OCI-LY1 (cell line): ENCODE results near the gene TEDC1.

ENCODE experiments used
- H2AFZ ChIP-seq: fragments of 200-600 bp; sonication (generic), shearing (Covaris generic); 2 replicates; pipeline ENCODE4 v1.6.0; 2014; ENCODE audit warnings: antibody characterized with exemption, mild to moderate bottlenecking, low read length
- H3F3A ChIP-seq: fragments of 200-600 bp; sonication (generic), shearing (Covaris generic); 2 replicates; pipeline ENCODE4 v1.6.0; 2014; ENCODE audit warnings: mild to moderate bottlenecking, antibody characterized with exemption, low read length, moderate library complexity; ENCODE audit not compliant: insufficient read depth
- H3K27ac ChIP-seq: fragments of 200-600 bp; sonication (generic); 2 replicates; pipeline ENCODE4 v1.5.1; 2014; ENCODE audit warnings: low read length, mixed run types, mild to moderate bottlenecking, low read depth; ENCODE audit not compliant: poor library complexity, severe bottlenecking
- H3K27me3 ChIP-seq: fragments of 200-600 bp; sonication (generic); 2 replicates; pipeline ENCODE4 v1.6.0; 2014; ENCODE audit warnings: antibody characterized with exemption, mild to moderate bottlenecking, low read length, moderate library complexity; ENCODE audit not compliant: insufficient read depth
- H3K36me3 ChIP-seq: fragments of 200-600 bp; sonication (generic); 2 replicates; pipeline ENCODE4 v1.6.1; 2014; ENCODE audit warnings: mild to moderate bottlenecking, antibody characterized with exemption, low read length, moderate library complexity, mixed read lengths; ENCODE audit not compliant: insufficient read depth
- H3K4me1 ChIP-seq: fragments of 200-600 bp; sonication (generic); 2 replicates; pipeline ENCODE4 v1.5.1; 2014; ENCODE audit warnings: mild to moderate bottlenecking, low read length, moderate library complexity; ENCODE audit not compliant: insufficient read depth, severe bottlenecking
- H3K4me2 ChIP-seq: fragments of 200-600 bp; sonication (generic), shearing (Covaris generic); 2 replicates; pipeline ENCODE4 v1.6.1; 2014; ENCODE audit warnings: low read length
- H3K4me3 ChIP-seq: fragments of 200-600 bp; sonication (generic); 2 replicates; pipeline ENCODE4 v1.5.1; 2014; ENCODE audit warnings: low read length, low read depth, mild to moderate bottlenecking, mixed read lengths; ENCODE audit not compliant: poor library complexity, severe bottlenecking
- H3K79me2 ChIP-seq: fragments of 200-600 bp; shearing (Covaris generic); 2 replicates; pipeline ENCODE4 v1.6.1; 2016; ENCODE audit warnings: mixed run types, low read length, mixed read lengths; ENCODE audit not compliant: insufficient read depth
- H3K9ac ChIP-seq: fragments of 200-600 bp; sonication (generic), shearing (Covaris generic); 2 replicates; pipeline ENCODE4 v1.6.1; 2014; ENCODE audit warnings: mild to moderate bottlenecking, low read length, mixed read lengths
- H3K9me2 ChIP-seq: fragments of 200-600 bp; sonication (generic), shearing (Covaris generic); 2 replicates; pipeline ENCODE4 v1.6.1; 2014; ENCODE audit warnings: low read depth, mild to moderate bottlenecking, low read length, mixed read lengths
- H3K9me3 ChIP-seq: fragments of 200-600 bp; shearing (Covaris generic); 2 replicates; pipeline ENCODE4 v1.6.1; 2014; ENCODE audit warnings: low read length, mixed read lengths
- H4K20me1 ChIP-seq: fragments of 200-600 bp; sonication (generic), shearing (Covaris generic); 2 replicates; pipeline ENCODE4 v1.6.0; 2016; ENCODE audit warnings: mild to moderate bottlenecking, low read length; ENCODE audit not compliant: insufficient read depth
- CTCF ChIP-seq: fragments of 200-600 bp; sonication (generic), shearing (Covaris generic); IDR thresholded peaks from 2 replicates; pipeline ENCODE4 v1.5.1; 2017; ENCODE audit warnings: mild to moderate bottlenecking, antibody characterized with exemption, low read length, moderate library complexity, mixed read lengths
- EZH2 ChIP-seq: fragments of 200-600 bp; sonication (generic), shearing (Covaris generic); IDR thresholded peaks from 2 replicates; pipeline ENCODE4 v1.8.0; 2017; ENCODE audit warnings: borderline replicate concordance, mixed run types, mild to moderate bottlenecking, antibody characterized with exemption, low read length, moderate library complexity, mixed read lengths

The TEDC1 gene

DNA sequence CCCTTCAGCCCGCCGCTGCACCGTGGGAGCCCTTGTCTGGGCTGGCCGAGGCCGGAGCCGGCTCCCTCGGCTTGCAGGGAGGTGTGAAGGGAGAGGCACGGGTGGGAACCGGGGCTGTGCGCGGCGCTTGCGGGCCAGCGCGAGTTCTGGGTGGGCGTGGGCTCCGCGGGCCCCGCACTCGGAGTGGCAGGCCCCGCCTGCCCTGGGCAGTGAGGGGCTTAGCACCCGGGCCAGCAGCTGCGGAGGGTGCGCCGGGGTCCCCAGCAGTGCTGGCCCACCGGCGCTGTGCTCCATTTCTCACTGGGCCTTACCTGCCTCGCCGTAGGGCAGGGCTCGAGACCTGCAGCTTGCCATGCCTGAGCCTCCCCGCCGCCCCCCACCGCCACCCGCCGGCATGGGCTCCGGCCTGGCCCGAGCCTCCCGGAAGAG lies 56.7 kb downstream of the TEDC1 start:
- Histone ChIP-seq H3K9me2 (no peaks in the 10 kb centered on the region), H3K4me2 (no peak overlapping the region), H3F3A (no peaks in the 10 kb centered on the region), H3K36me3 (peaks cover 7% of the 10 kb centered on the region; the same call in 1 of the 2 replicates), H3K9ac (no peak overlapping the region), H3K79me2 (no peaks in the 10 kb centered on the region), H3K27ac (no peak overlapping the region), H3K4me1 (no peaks in the 10 kb centered on the region), H3K4me3 (no peak overlapping the region), H2AFZ (no peak overlapping the region), H4K20me1 (no peaks in the 10 kb centered on the region), H3K27me3 (peaks cover 25% of the 10 kb centered on the region; the same call in 1 of the 2 replicates), H3K9me3 (peaks cover 16% of the 10 kb centered on the region)
- TF ChIP-seq EZH2 (no peak), CTCF (no peak)
